Measurements from ENCODE around the gene ERCC2.

DNA sequence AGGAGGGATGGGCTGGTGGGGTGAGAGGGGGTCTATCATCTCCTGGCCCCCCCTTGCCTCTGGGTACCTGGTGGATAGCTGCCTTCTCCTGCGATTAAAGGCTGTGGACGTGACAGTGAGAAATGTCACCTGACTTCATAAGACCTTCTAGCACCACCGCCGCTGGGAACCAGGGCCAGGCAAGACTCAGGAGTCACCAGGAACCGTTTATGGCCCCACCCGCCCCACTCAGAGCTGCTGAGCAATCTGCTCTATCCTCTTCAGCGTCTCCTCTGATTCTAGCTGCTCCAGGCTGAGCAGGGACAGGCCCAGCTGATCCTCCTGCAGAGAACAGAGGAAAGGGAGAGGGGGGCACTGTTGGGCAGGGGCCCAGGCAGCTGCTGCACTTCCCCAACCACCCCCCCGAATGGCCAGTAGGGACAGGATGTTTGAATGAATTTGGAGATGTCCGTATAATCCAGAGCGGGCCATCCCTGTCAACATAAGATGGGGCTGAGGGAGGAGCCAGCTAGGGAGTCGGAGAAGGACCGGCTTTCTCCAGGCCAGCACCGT lies 18.9 kb downstream of the ERCC2 start:
- TF ChIP-seq, protein P1, sequence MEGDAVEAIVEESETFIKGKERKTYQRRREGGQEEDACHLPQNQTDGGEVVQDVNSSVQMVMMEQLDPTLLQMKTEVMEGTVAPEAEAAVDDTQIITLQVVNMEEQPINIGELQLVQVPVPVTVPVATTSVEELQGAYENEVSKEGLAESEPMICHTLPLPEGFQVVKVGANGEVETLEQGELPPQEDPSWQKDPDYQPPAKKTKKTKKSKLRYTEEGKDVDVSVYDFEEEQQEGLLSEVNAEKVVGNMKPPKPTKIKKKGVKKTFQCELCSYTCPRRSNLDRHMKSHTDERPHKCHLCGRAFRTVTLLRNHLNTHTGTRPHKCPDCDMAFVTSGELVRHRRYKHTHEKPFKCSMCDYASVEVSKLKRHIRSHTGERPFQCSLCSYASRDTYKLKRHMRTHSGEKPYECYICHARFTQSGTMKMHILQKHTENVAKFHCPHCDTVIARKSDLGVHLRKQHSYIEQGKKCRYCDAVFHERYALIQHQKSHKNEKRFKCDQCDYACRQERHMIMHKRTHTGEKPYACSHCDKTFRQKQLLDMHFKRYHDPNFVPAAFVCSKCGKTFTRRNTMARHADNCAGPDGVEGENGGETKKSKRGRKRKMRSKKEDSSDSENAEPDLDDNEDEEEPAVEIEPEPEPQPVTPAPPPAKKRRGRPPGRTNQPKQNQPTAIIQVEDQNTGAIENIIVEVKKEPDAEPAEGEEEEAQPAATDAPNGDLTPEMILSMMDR (IDR thresholded peaks at IDR 0.05), result no peak
- TF ChIP-seq EZH2phosphoT487 (IDR thresholded peaks at IDR 0.05) (no peak), EZH2 (IDR thresholded peaks at IDR 0.05) (no peak)
